Renal cortical epithelial cell (primary cell): ENCODE results near the gene CEBPZ. TPM values are rescaled to one million over a fixed set of nuclear protein-coding genes. Genes with fewer than 3 reads are reported as not detected.
"Not testable (repeated sequence)": the region's sequence is repeated elsewhere in the genome, so short reads cannot be mapped to it uniquely, and the experiment has no call there.

Source experiments
- DNase-seq: peaks from one replicate; pipeline ENCODE4 v3.0.0-alpha.2; 2011; ENCODE audit warnings: low read depth
- total RNA-seq: library from RNA; depleted of rRNA; stranded (reverse); fragments of >200 nt; gene quantifications from 2 replicates; pipeline ENCODE4 v1.2.3, GENCODE V29; 2014

Gene CEBPZ
- total RNA-seq, 1 donor from 2014 or later, result 76.9 TPM

- no peak for DNase-seq
Measured at GRCh38 chr2:37215250-37215649, 16.1 kb downstream of the CEBPZ start.

DNA sequence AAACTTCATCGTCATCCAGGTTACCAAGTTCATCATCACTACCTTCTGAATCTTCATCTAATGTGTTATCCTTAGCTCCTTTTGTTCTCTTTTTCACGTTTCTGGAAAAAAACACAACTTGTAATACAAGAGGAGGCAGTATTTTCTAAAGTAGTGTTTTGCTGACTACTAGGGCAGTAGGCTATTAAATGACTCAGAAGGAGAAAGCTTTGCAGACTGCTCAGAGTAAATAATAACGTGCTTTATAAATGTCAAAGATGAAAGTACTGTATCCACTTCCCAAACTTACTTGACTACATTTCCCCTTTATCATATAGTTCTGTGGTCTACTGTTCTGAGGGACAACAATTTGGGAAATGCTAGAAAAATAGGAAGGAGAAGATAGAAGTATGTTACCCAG lies 19.5 kb downstream of the CEBPZ start:
- DNase-seq, result no peak

DNA sequence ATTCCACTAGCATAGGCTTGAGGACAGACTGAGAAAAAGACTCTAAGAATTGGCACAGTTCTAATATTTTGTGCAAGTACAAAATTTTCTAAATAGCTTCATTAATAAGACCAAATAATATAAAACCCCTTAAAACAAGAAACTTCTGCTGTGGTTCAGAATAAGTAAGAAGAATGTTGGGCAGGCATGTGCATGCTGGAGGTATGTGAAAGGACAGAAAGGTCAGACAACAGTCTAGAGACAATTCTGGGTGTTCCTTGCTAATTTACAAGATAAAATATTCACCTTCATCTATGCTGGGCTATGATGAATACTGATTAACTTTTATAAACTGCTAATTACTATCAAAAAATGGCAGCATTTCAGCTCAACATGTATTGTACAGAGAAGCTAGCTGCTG lies 20.2 kb downstream of the CEBPZ start:
- no peak for DNase-seq

DNA sequence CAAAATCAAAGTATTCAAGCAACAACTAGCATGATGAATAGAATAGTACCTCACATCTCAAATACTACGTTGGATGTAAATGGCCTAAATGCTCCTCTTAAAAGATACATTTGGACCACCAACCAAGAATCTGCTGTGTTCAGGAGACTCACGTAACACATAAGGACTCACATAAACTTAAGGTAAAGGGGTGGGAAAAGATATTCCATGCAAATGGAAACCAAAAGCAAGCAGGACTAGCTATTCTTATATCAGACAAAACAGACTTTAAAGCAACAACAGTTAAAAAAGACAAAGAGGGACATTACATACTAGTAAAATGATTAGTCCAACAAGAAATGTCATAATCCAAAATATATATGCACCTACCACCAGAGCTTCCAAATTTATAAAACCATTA lies 24.6 kb downstream of the CEBPZ start:
- DNase-seq, result not testable (repeated sequence)

DNA sequence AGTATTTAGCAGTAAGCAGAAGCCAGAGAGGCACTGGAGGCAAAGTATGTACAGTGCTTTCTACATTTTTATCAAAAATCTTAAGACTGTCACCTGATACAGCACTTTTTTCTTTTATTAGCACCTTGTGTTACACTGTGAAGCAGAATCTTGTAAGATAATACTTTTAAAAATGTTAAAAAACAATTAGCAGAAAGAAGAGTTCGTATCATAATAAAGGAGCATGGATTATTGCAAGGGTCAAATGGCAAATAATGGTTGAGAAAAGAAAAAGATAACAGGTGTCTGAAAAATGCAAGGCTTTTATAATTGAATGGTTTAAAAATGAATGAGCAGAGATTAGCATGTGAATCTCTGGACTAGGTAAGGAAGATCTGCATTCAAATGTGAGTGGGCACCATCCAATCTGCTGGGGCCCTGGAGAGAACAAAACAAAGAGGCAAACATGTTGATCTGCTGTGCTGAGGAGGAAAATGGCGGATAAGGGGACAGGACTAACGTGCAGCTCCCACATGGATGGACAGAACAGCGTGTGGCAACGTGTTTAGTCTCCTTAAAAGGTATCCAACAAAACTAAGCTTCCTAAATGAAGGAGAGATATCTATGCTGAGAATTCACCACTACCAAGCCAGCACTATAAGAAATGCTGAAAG lies 25.6 kb downstream of the CEBPZ start:
- DNase-seq, result no peak

GRCh38 chr2:37205071-37205661 lies 26.2 kb downstream of the CEBPZ start:
- DNase-seq, result not testable (repeated sequence)

- no peak for DNase-seq
Measured at GRCh38 chr2:37203708-37204107, 27.7 kb downstream of the CEBPZ start.

- no peak for DNase-seq
Measured at GRCh38 chr2:37201766-37202165, 29.6 kb downstream of the CEBPZ start.

- no peak for DNase-seq
Measured at GRCh38 chr2:37201208-37201607, 30.2 kb downstream of the CEBPZ start.

DNA sequence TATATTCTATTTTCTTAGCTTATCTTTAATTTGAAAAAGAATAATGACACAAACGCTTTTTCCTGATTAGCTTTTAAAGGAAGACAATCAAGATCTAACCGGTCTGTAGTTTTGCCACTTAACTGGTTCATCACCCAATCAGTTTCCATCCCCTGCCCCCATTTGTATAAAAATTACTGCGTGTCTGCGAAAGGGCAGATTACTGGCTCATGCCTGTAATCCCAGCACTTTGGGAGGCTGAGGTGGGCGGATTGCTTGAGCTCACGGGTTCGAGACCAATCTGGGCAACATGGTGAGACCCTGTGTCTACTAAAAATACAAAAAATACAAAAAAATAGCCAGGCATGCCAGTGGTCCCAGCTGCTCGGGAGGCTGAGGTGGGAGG lies 32.7 kb downstream of the CEBPZ start:
- no peak for DNase-seq

DNA sequence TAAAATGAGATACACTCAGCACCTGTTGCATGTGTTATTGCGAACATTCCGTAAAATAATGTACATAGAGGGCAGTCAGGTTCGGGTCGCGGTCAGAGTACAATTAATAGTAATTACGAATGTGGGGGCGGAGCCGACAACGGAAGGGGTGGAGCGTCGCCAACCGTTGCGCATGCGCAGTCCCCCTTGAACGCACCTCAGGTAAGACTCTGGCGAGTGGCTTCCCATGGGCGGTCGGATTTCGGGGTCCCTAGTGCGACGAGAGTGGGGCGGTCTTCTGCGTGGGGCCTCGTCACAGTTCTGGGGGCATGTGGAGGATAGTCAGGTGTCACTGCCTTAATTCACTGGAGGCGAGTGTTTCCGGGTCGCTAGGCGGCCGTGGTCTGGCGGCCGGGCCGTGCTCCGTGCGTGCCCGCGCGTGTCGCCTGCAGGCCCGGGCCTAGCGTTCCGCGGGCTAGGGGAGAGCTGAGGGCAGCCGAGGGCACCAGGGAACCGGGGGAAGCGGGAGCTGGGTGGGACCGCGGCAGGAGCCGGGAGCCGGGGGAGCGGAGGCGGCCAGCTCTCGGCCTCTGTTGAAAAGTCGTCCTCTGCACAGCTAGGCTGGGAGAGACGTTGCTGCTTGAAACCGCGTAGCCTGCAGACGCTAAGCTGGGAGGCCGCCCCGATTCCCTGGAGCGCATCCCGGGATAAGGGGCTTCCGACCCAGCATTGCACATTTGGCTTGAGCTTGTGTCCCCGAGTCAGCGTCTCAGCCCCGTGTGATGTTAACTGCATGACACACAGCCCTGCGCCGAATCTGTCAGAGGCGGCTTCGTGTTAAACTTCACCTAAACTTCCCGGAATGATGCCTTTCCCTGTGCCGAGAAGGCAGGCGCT lies 34.8 kb downstream of the CEBPZ start, which contains the start of gene CEBPZOS:
Gene CEBPZOS, plus strand, starts transcription at position 177 of the 876 bp plus-strand sequence. CDS start 3,209 bp downstream, outside the sequence.
- peak; percentile 54 for DNase-seq

GRCh38 chr2:37195862-37196319 lies 35.5 kb downstream of the CEBPZ start:
- DNase-seq, result not testable (repeated sequence)

GRCh38 chr2:37192551-37192950 lies 38.8 kb downstream of the CEBPZ start:
- DNase-seq, result no peak

DNA sequence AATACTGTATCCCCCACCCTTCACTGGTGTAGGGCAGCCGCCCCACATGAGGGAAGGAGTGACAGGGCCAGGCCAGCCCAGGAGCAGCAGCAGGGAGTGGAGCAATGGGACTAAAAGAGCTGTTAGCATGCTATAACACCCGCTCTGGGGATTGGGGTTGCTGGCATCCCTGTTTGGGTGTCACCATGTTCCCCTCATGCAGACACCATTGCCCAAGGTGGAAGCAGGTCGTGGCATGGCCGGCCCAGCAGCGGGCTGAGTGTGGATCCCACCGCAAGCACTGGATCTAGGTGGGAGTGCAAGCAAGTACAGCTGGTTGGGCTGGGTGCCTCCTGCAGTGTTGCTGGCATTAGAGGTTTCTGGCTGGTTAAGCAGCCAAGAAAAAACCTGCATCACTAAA lies 39.6 kb downstream of the CEBPZ start:
- no peak for DNase-seq

DNA sequence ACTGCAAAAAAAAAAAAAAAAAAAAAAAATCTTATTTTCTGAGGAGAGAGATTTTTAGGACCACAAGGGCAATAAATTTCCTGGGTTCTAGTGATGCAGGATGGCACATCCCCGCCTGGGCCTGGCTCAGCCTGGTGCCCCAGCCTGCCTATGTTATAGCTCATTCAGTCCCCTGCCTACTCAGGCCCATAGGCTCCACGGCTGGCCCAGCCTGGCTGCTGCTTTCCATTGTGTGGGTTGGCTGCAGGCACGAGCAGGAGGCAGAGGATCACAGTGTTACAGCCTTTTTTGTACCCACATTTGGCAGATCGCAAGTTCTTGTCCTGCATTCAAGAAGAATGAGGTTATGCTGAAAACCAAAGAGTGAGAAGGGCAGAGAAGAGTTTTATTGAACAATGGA lies 40.1 kb downstream of the CEBPZ start:
- no peak for DNase-seq

GRCh38 chr2:37190290-37190689 lies 41.1 kb downstream of the CEBPZ start:
- no peak for DNase-seq

DNA sequence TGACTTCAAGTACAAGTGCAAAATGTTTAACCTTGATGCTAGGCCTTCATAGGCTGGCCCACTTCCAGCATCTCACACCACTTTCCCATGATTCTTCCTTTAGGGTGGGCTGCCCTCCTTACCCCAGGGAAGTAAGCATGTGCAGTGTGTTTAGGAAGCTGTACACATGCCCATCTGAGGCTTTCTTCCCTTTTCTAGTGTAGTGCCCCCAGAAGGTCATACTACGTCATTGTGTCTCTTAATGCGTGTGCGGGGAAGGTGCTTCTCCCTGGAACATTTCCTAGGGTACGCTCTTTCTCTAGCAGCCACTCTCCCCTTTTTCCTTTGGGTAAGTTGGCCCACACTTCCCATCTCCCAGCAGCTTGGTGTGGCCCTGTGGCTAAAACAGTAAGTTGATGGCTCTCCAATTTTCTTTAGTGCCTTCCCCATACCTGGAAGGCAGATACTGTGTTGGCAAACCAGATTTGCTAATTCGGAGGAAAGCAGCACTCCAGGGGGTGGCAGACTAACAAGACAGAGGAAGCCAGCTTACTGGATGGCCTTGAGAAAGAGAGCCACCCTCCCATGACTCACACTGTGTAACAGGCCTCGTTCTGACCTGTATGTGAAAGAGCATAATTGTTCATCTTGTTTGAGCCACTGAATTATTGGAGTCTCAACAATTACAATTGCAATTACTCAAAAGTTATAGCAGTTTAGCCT lies 41.8 kb downstream of the CEBPZ start:
- peak; percentile 92 for DNase-seq

DNA sequence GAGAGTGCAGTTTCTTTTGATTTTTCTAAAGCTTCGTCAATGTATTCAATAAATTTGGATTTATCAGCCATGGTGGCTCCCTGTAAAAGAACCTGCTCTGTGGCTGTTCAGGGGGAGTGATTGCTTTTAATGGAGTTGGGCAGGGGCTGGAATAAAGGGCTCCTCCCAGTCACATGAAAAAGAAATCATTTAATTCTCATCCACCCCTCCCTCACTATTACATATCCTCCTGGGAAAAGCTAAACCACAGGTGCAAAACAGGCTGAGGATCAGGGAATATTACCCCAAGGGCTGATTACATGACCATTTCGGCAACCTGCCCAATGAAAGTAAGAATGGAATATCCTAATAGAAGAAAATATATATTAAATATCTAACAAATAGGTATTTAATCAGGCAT lies 42.8 kb downstream of the CEBPZ start, which contains the start of gene SULT6B1:
Gene SULT6B1, minus strand, starts transcription at position 101 of the 400 bp plus-strand sequence. Its CDS starts 30 bp downstream, at position 71.
- DNase-seq, result no peak

DNA sequence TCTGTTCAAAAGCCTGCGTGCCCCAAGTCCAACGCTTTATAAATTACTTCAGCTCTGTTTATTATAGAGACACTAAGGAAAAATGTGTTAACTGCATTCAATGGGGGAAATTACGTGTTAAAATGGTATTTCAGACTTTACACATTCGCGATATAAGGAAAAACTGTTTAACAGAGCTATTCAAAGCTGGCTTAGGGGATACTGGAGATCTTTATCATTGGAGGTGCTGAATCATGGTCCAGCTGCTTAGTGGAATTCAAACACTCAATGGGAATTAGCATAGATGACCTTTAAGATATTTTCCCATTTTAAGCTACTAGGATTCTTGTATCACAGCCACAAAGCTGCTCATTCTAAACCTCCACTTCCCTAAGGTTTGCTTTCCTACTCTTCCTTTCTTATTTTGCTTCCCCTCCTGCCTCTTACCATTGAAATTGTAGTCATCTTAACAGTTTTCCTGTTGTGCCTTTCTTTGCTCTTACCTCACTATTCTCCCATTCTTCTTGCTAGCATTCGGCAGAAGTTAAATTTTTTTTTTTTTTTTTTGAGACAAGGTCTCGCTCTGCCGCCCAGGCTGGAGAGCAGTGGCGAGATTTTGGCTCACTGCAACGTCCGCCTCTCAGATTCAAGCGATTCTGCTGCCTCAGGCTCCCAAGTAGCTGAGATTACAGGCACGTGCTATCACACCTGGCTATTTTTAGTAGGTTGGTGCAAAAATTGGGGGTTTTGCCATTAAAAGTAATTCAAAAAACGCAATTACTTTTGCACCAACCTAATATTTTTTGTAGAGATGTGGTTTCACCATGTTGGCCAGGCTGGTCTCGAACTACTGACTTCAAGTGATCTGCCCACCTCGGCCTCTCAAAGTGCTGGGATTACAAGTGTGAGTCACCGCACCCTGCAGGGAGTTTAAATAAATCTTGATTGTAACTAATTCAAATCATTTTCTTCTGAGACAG lies 49.4 kb downstream of the CEBPZ start:
- DNase-seq, result peak; percentile 31

DNA sequence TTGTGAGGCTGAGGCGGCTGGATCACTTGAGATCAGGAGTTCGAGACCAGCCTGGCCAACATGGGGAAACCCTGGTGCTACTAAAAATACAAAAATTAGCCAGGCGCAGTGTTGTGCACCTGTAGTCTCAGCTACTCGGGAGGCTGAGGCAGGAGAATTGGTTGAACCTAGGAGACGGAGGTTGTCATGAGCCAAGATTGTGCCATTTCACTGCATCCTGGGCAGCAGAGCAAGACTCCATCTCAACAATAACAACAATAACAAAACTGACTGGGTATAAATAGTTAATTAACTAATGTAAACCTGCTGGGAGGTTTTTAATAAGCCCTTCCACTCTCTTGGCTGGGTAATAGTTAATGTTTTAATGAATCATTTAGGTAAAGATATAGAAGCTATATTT lies 50.8 kb downstream of the CEBPZ start:
- DNase-seq, result no peak
